Stimulated activated CD8-positive, alpha-beta memory T cell treated with anti-CD3 and anti-CD28 coated beads, Interleukin-2, amount 100 ng/mL, for 1 hour (primary cell): ENCODE data around the gene PDILT.

Experiments used
- DNase-seq, 2 donors: peaks; one replicate each; pipeline ENCODE4 v3.0.0-alpha.2; 2020; ENCODE audit warnings: low read depth in 2 of 2

PDILT gene

GRCh38 chr16:20364051-20364450 is 40.5 kb downstream of the PDILT start:
- no peak for DNase-seq

- DNase-seq, result no peak
These were observed 41.3 kb downstream of the PDILT start for GRCh38 chr16:20363191-20363590.

- no peak for DNase-seq
These were observed 44.5 kb downstream of the PDILT start for GRCh38 chr16:20359997-20360396.

- DNase-seq, result no peak
These were observed 49.3 kb downstream of the PDILT start for GRCh38 chr16:20355114-20355782.

- DNase-seq, result no peak
These were observed 51.2 kb downstream of the PDILT start for GRCh38 chr16:20353379-20353778.

- DNase-seq, result no peak
These were observed 51.9 kb downstream of the PDILT start, which contains the start of gene UMOD for GRCh38 chr16:20352615-20353014. TSS of gene UMOD (minus strand) at chr16:20352715. CDS start at chr16:20350737, 1,978 bp downstream.

- DNase-seq, result no peak
These were observed 54.9 kb downstream of the PDILT start for GRCh38 chr16:20349615-20350014.

GRCh38 chr16:20348365-20349185 is 56.0 kb downstream of the PDILT start:
- no peak for DNase-seq

- DNase-seq, result no peak
These were observed 56.7 kb downstream of the PDILT start for GRCh38 chr16:20347666-20348364.

GRCh38 chr16:20344611-20345010 is 59.9 kb downstream of the PDILT start:
- DNase-seq, result no peak

GRCh38 chr16:20339744-20340143 is 64.8 kb downstream of the PDILT start:
- DNase-seq, result no peak

GRCh38 chr16:20336955-20337354 is 67.6 kb downstream of the PDILT start:
- DNase-seq, result no peak

GRCh38 chr16:20334396-20334795 is 70.1 kb downstream of the PDILT start:
- no peak for DNase-seq

- DNase-seq, result no peak
These were observed 71.4 kb downstream of the PDILT start for GRCh38 chr16:20333120-20333519.

GRCh38 chr16:20332411-20332810 is 72.1 kb downstream of the PDILT start:
- DNase-seq, result no peak

- no peak for DNase-seq
These were observed 72.9 kb downstream of the PDILT start for GRCh38 chr16:20331635-20332034.

GRCh38 chr16:20329392-20330138 is 75.0 kb downstream of the PDILT start:
- no peak for DNase-seq

GRCh38 chr16:20327444-20328041 is 77.0 kb downstream of the PDILT start, which contains the start of gene GP2:
TSS of gene GP2 (minus strand) at chr16:20327513. CDS start at chr16:20326431, 1,082 bp downstream.
- no peak for DNase-seq

- DNase-seq, result no peak
These were observed 78.2 kb downstream of the PDILT start for GRCh38 chr16:20326321-20326720.

GRCh38 chr16:20325005-20325404 is 79.5 kb downstream of the PDILT start:
- no peak for DNase-seq

GRCh38 chr16:20323591-20324117 is 80.9 kb downstream of the PDILT start:
- DNase-seq, result no peak
